Measurements from ENCODE around the gene KLF8.
"Not testable (repeated sequence)": the region's sequence is repeated elsewhere in the genome, so short reads cannot be mapped to it uniquely, and the experiment has no call there.

KLF8 gene

GRCh38 chrX:56232221-56233082 lies at the start of gene KLF8:
Gene KLF8, plus strand, starts transcription at chrX:56232356. Its CDS starts 979 bp downstream, at chrX:56233335.
- no peak for DNase-seq

- DNase-seq: not testable (repeated sequence)
Observed at GRCh38 chrX:56206945-56207344, 25.2 kb upstream of the KLF8 start.

DNA sequence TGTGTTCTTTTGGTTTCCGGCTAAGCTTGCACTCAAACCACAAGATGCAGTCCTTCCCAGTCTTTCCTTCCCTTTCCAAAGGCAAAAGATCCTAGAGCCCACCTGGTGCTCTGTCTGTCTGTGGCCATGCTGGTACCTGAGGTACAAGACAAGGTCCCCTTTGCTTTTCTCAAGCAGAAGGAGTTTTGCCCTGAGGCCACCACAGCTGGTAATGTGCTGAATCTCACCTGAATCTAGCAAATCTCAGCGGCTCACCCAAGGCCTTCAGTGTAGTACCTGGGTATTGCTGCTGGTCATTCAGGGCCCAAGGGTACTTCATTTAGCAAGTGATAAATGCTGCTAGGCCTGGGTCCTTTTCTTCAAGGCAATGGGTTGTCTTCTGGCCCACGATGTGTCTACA lies 20.5 kb upstream of the KLF8 start:
- no peak for DNase-seq

GRCh38 chrX:56216332-56216731 lies 15.8 kb upstream of the KLF8 start:
- DNase-seq: no peak

DNA sequence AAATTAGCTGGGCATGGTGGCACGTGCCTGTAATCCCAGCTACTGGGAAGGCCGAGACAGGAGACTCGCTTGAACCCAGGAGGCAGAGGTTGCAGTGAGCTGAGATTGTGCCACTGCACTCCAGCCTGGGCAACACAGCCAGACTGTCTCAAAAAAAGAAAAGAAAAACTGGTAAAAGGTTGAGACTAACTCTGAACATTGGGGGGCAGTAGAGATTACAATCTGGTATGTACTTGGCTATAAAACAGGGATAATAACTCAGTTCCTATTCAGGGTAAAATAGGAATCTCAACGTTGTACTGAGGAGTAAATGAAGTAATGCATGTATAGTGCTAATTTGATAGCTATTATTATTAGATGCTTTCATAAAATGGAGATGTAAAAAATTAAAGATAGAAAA lies 12.5 kb upstream of the KLF8 start:
- DNase-seq: no peak

DNA sequence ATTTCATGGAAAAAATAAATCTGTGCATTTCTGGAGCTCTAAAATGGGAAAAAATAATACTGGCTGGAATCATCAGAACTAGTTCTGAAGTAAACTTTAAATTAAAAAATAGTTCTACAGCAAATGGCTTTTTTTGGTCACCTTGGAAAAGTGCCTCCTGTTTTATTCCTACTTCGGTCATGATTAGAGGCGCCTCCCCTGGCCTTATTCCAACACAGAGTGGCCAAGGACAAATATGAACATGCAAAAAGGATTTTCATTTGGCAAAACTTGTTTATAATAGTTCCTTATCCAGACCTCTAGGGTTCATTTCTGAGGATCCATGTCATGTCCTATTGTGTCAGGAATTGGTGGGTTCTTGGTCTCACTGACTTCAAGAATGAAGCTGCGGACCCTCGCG lies 11.1 kb upstream of the KLF8 start:
- DNase-seq: no peak

- DNase-seq: no peak
Observed at GRCh38 chrX:56222473-56223000, 9.6 kb upstream of the KLF8 start.

GRCh38 chrX:56226980-56227379 lies 5.2 kb upstream of the KLF8 start:
- DNase-seq: no peak

- no peak for DNase-seq
Observed at GRCh38 chrX:56228914-56229313, 3.2 kb upstream of the KLF8 start.

- DNase-seq: no peak
Observed at GRCh38 chrX:56231537-56232090, 542 bp upstream of the KLF8 start.

- DNase-seq: no peak
Observed at GRCh38 chrX:56233100-56233499, 944 bp downstream of the KLF8 start.

DNA sequence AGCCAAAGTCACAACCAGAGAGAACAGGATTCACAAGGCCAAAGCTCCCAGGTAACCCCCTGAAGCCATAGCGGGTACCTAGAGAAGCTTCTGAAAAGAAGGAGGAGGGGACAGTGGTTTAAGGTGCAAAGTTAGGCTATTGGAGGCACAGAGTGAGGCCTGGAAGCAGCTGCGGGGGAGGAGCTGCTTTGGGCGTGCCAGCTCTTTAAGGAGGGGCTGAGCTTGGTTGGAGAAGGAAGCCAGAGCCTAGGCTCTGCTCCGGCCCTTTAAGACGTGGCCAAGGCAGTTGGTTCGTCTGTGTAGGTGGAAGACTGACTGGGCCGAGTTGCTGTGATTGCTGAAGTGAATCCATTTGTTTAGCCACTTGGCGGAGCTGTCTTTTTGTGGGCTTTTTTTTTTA lies 1.5 kb downstream of the KLF8 start:
- no peak for DNase-seq

DNA sequence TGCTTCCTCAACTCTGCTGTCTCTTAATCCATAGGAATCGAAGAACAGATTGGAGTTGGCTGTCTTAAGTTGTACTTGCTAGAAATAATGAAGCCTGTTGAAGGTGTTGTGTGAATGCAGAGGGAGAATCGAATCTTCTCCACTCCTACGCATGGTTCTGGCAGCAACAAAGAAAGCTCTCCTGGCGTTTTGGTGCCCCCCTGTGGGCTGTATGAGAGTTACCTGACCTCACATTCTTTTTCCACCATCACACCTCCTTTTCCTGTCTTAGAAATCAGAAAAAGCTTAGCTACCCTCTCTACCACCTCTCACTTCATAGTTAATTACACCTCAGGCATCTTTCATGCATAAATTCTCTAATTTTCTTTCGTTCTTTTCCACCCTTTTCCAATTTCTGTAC lies 16.3 kb downstream of the KLF8 start:
- no peak for DNase-seq

DNA sequence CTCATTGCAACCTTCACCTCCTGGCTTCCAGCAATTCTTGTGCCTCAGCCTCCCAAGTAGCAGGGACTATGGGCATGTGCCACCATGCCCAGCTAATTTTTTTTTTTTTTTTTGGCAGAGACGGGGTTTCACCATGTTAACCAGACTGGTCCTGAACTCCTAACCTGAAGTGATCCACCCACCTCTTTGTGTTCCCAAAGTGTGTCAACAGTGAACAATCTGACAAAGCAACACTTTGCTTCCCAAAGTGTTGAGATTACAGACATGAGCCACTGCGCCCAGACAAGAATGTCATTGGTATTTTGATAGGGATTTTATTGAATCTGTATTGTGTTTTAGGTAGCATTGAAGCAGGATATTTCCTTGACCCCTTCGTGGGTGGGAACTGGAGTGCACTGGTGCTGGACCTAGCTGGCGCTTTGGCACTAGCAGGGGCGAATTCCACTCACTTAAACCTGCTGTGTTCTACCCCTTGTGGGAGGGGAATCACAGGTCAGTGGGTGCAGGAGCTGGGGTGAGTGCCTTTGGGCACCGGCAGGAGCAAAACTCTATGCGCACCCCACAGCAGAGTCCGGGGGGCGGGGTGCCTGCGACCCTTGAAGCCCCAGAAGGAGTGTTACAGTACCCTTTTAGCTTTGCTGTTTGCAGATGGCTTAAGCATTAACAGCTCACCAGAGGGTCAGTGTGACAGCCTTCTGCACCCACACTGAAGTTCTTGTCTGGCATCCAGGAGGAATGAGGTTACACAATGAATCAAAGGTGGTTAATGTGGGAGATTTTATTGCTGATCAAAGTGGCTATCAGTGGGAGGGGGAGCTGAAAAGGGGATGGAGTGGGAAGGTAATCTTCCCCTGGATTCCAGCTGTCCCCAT lies 21.9 kb downstream of the KLF8 start:
- no peak for DNase-seq

GRCh38 chrX:56268888-56269287 lies 36.7 kb downstream of the KLF8 start:
- no peak for DNase-seq

GRCh38 chrX:56278692-56279091 lies 46.5 kb downstream of the KLF8 start:
- DNase-seq: no peak

DNA sequence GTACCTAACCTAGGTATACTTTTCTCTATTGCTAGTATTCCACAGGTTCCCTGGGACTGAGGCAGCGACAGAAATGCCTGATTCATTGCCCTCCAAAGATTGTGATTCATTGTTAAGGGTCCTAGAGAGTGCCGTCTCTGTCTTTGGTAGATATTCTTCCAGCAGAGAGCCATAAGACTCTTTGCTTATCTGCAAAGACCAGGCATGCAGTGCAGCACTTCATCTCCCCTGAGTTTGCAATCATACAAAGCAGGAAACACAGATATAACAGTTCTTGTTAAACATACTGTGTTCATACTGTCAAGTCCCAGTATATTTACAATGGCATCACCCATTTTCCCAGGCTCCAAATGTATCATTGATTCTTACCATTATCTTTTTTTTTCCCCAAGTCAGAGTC lies 47.7 kb downstream of the KLF8 start:
- no peak for DNase-seq

DNA sequence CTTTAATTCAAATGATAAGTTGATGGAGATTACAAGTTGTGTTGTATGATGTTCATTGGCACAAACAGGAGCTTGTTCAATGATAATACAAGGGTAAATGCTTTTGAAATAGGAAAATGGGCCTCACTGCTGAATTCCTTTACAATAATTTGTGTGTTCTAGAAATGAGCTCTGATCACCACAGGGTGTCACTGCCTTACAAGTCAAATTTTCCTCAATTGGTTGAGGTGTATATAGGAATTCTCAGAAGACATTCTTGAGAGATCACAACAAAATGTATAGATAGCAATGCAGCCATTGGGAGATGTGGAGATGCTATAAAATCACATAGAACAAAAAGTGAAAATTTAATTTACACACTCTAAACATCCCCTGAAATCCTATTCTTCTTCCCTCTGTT lies 49.6 kb downstream of the KLF8 start:
- no peak for DNase-seq

GRCh38 chrX:56284269-56284668 lies 52.1 kb downstream of the KLF8 start:
- no peak for DNase-seq

DNA sequence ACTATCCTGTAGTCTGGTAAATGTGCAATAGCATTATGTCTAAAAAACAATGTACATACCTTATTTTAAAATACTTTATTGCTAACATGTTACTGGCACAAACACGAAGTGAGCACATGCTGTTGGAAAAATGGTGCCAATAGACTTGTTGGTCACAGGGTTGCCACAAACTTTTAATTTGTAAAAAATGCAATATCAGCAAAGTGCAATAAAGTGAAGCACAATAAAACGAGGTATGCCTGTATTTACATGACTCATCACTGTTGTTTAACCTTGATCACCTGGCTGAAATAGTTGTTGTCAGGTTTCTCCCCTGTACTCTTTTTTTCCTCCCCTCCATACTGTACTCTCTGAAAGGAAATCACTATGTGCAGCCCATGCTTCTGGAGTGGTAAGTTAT lies 56.5 kb downstream of the KLF8 start:
- no peak for DNase-seq

DNA sequence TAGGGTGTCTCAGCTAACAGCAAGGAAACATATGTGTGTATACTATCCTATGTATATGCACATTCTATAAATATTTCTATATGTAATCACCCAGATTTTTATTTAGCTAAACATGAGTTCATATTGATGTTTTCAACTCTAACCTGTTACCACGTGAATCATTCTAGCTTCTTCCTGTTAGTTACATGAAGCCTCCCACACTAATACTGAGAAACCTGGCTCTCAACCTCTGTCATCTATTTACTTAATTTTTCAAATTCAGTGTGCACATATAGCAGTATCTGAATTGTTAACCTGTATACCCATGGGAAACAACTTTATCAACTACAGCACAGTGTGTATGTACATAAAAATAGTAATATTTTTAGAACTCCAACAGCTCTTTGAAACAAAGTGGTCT lies 57.3 kb downstream of the KLF8 start:
- no peak for DNase-seq

DNA sequence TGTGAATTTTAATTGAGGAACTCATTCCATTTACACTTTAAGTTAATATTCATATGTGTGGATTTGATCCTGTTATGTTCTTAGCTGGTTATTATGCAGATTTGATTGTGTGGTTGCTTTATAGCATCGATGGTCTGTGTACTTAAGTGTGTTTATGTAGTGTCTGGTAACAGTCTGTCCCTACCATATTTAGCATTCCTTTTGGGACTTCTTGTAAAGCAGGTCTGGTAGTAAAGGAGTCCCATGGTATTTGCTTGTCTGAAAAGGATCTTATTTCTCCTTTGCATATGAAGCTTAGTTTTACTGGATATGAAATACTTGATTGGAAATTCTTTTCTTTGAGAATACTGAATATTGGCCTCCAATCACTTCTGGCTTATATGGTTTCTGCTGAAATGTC lies 76.6 kb downstream of the KLF8 start:
- DNase-seq: no peak

DNA sequence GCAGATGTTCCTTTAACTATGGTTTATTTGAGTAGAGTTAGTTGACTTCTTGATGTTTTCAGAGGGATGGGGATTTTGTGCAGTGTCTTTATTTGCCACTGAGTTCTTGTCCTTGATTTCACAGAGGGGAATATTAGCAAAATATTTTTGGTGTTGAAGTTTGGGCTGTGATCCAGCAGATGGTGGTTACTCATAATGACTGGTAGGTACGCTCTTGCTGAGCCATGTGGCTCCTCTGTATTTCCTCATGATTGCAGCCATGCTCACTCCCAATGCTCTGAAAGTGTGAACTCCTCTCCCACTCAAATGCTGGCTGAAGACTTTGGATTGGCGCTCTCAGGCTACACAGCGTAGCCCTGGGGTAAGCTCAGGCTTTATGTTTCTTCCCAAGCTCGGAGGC lies 77.7 kb downstream of the KLF8 start:
- DNase-seq: no peak

GRCh38 chrX:56310581-56310980 lies 78.4 kb downstream of the KLF8 start:
- no peak for DNase-seq

Measured in GOT3 (cell line).